GM12873 (cell line): ENCODE measurements around the gene PRSS2.

Experiments
- CTCF ChIP-seq: IDR thresholded peaks from 2 replicates; pipeline ENCODE4 v1.5.1; 2012; ENCODE audit warnings: low read depth, mild to moderate bottlenecking, moderate library complexity, low read length, control low read depth; ENCODE audit not compliant: insufficient read depth; ENCODE audit errors: missing control alignments

The PRSS2 gene

GRCh38 chr7:142799437-142799835, 28.7 kb downstream of the PRSS2 start:
- no peak for TF ChIP-seq CTCF

GRCh38 chr7:142800088-142800487, 29.3 kb downstream of the PRSS2 start:
- no peak for TF ChIP-seq CTCF

- TF ChIP-seq CTCF: no peak
These were observed 30.0 kb downstream of the PRSS2 start for GRCh38 chr7:142800699-142801260.

GRCh38 chr7:142801601-142802295, 31.0 kb downstream of the PRSS2 start:
- TF ChIP-seq CTCF: no peak

GRCh38 chr7:142802301-142802700, 31.5 kb downstream of the PRSS2 start:
- no peak for TF ChIP-seq CTCF

- TF ChIP-seq CTCF: no peak
These were observed 33.1 kb downstream of the PRSS2 start for GRCh38 chr7:142803901-142804300.

GRCh38 chr7:142804728-142805207, 34.0 kb downstream of the PRSS2 start:
- TF ChIP-seq CTCF: no peak
